ENCODE measurements around the gene AKAP8. TPM values are rescaled to one million over a fixed set of nuclear protein-coding genes. Genes with fewer than 3 reads are reported as not detected.
A peak's percentile ranks its signal among the peaks of the same experiment; 100 is the strongest.

AKAP8 gene
- total and polyA plus RNA-seq, 2 experiments from 2014 or later: 13.4 to 14.6 TPM

- WGBS, 2 experiments (ENCODE audit: low coverage in 1 of 2, low lambda C conversion rate in 2 of 2, missing lambda C conversion rate in 2 of 2): 13% methylated on average over 5 of the region's 5 CpGs
- H2AFZ ChIP-seq: no peak overlapping the region
- H3K36me3 ChIP-seq (ENCODE audit: low read depth): no peaks in the 10 kb centered on the region
- peak overlapping the region; percentile 76 for H3K27ac ChIP-seq
- no peaks in the 10 kb centered on the region for H3K27me3 ChIP-seq (replicated peaks; ENCODE audit: insufficient read depth)
- H4K20me1 ChIP-seq (ENCODE audit: insufficient read depth): peaks cover 61% of the 10 kb centered on the region
- TF ChIP-seq EZH2phosphoT487 (IDR thresholded peaks at IDR 0.05; ENCODE audit: insufficient read depth, low read depth): no peak
- TF ChIP-seq EZH2 (IDR thresholded peaks at IDR 0.05; ENCODE audit: insufficient read depth, poor library complexity, severe bottlenecking): no peak
- H3K9me2 ChIP-seq (ENCODE audit: insufficient read depth): no peaks in the 10 kb centered on the region
- H3K4me2 ChIP-seq (ENCODE audit: unreplicated experiment): peak overlapping the region; percentile 48
- H3K79me2 ChIP-seq (ENCODE audit: insufficient read depth): peaks cover 100% of the 10 kb centered on the region
- in situ Hi-C loops (cut with MboI): no loop called here
- peak; percentile 90 for DNase-seq
- peaks cover 77% of the 10 kb centered on the region for H3F3A ChIP-seq (ENCODE audit: insufficient read depth)
- peak overlapping the region; percentile 50 for H3K9ac ChIP-seq
- no peak overlapping the region for H3K4me3 ChIP-seq
- H3K9me3 ChIP-seq (ENCODE audit: low read depth): no peaks in the 10 kb centered on the region
- peaks cover 82% of the 10 kb centered on the region for H3K4me1 ChIP-seq (ENCODE audit: insufficient read depth)
Observed at GRCh38 chr19:15323496-15324235, 55.9 kb downstream of the AKAP8 start.

- H3K9me3 ChIP-seq (ENCODE audit: low read depth): no peaks in the 10 kb centered on the region
- peaks cover 56% of the 10 kb centered on the region for H4K20me1 ChIP-seq (ENCODE audit: insufficient read depth)
- peaks cover 89% of the 10 kb centered on the region for H3F3A ChIP-seq (ENCODE audit: insufficient read depth)
- no peak overlapping the region for H3K9ac ChIP-seq
- H3K27ac ChIP-seq: peak overlapping the region; percentile 78
- peaks cover 92% of the 10 kb centered on the region for H3K4me1 ChIP-seq (ENCODE audit: insufficient read depth)
- H3K79me2 ChIP-seq (ENCODE audit: insufficient read depth): peaks cover 100% of the 10 kb centered on the region
- H3K4me2 ChIP-seq (ENCODE audit: unreplicated experiment): no peak overlapping the region
- H3K4me3 ChIP-seq: no peak overlapping the region
- in situ Hi-C loops (cut with MboI): no loop called here
- no peak for TF ChIP-seq EZH2phosphoT487 (IDR thresholded peaks at IDR 0.05; ENCODE audit: insufficient read depth, low read depth)
- no peak for TF ChIP-seq EZH2 (IDR thresholded peaks at IDR 0.05; ENCODE audit: insufficient read depth, poor library complexity, severe bottlenecking)
- no peaks in the 10 kb centered on the region for H3K27me3 ChIP-seq (replicated peaks; ENCODE audit: insufficient read depth)
- H2AFZ ChIP-seq: no peak overlapping the region
- H3K36me3 ChIP-seq (ENCODE audit: low read depth): no peaks in the 10 kb centered on the region
- no peak for DNase-seq
- 12 to 30% methylated on average over 2 of the region's 2 CpGs for WGBS, 2 experiments (ENCODE audit: low coverage in 1 of 2, low lambda C conversion rate in 2 of 2, missing lambda C conversion rate in 2 of 2)
- H3K9me2 ChIP-seq (ENCODE audit: insufficient read depth): no peaks in the 10 kb centered on the region
Observed at GRCh38 chr19:15321739-15322138, 57.8 kb downstream of the AKAP8 start.

GRCh38 chr19:15320116-15320515 is 59.5 kb downstream of the AKAP8 start:
- Histone ChIP-seq H3K4me1 (ENCODE audit: insufficient read depth) (peaks cover 84% of the 10 kb centered on the region), H3K36me3 (ENCODE audit: low read depth) (no peaks in the 10 kb centered on the region), H3K79me2 (ENCODE audit: insufficient read depth) (peaks cover 100% of the 10 kb centered on the region), H3K27ac (peak overlapping the region; percentile 78), H3K9ac (peak overlapping the region; percentile 47), H4K20me1 (ENCODE audit: insufficient read depth) (peaks cover 52% of the 10 kb centered on the region), H2AFZ (no peak overlapping the region), H3K4me2 (ENCODE audit: unreplicated experiment) (peak overlapping the region; percentile 65), H3F3A (ENCODE audit: insufficient read depth) (peaks cover 76% of the 10 kb centered on the region), H3K9me2 (ENCODE audit: insufficient read depth) (no peaks in the 10 kb centered on the region), H3K27me3 (replicated peaks; ENCODE audit: insufficient read depth) (no peaks in the 10 kb centered on the region), H3K4me3 (peak overlapping the region; percentile 6; the same call in 1 of the 2 replicates), H3K9me3 (ENCODE audit: low read depth) (no peaks in the 10 kb centered on the region)
- no peak for TF ChIP-seq EZH2 (IDR thresholded peaks at IDR 0.05; ENCODE audit: insufficient read depth, poor library complexity, severe bottlenecking)
- TF ChIP-seq EZH2phosphoT487 (IDR thresholded peaks at IDR 0.05; ENCODE audit: insufficient read depth, low read depth): no peak
- in situ Hi-C loops (cut with MboI): no loop called here
- peak; percentile 87 for DNase-seq
- 1% methylated on average over 4 of the region's 4 CpGs for WGBS, 2 experiments (ENCODE audit: low coverage in 1 of 2, low lambda C conversion rate in 2 of 2, missing lambda C conversion rate in 2 of 2)

GRCh38 chr19:15318241-15318691 is 61.3 kb downstream of the AKAP8 start:
- no peaks in the 10 kb centered on the region for H3K9me2 ChIP-seq (ENCODE audit: insufficient read depth)
- H3K36me3 ChIP-seq (ENCODE audit: low read depth): no peaks in the 10 kb centered on the region
- H3K4me1 ChIP-seq (ENCODE audit: insufficient read depth): peaks cover 65% of the 10 kb centered on the region
- no peak overlapping the region for H2AFZ ChIP-seq
- no peak overlapping the region for H3K9ac ChIP-seq
- in situ Hi-C loops (cut with MboI): no loop called here
- H3K4me2 ChIP-seq (ENCODE audit: unreplicated experiment): peak overlapping the region; percentile 67
- no peaks in the 10 kb centered on the region for H3K27me3 ChIP-seq (replicated peaks; ENCODE audit: insufficient read depth)
- peaks cover 58% of the 10 kb centered on the region for H3F3A ChIP-seq (ENCODE audit: insufficient read depth)
- H3K4me3 ChIP-seq: peak overlapping the region; percentile 30
- WGBS, 2 experiments (ENCODE audit: low coverage in 1 of 2, low lambda C conversion rate in 2 of 2, missing lambda C conversion rate in 2 of 2): 68% methylated on average over 6 of the region's 6 CpGs
- peaks cover 54% of the 10 kb centered on the region for H4K20me1 ChIP-seq (ENCODE audit: insufficient read depth)
- peak; percentile 53 for DNase-seq
- TF ChIP-seq EZH2 (IDR thresholded peaks at IDR 0.05; ENCODE audit: insufficient read depth, poor library complexity, severe bottlenecking) (no peak), EZH2phosphoT487 (IDR thresholded peaks at IDR 0.05; ENCODE audit: insufficient read depth, low read depth) (no peak)
- H3K79me2 ChIP-seq (ENCODE audit: insufficient read depth): peaks cover 100% of the 10 kb centered on the region
- H3K9me3 ChIP-seq (ENCODE audit: low read depth): no peaks in the 10 kb centered on the region
- peak overlapping the region; percentile 78 for H3K27ac ChIP-seq
